ENCODE results near the gene CASS4. TPM values are rescaled to one million over a fixed set of nuclear protein-coding genes. Genes with fewer than 3 reads are reported as not detected.

The CASS4 gene
- total RNA-seq, 1 experiment from 2014 or later = not detected

- Histone ChIP-seq H2BK5ac (ENCODE audit: insufficient read length, low read length) (no peak overlapping the region), H3K4me2 (ENCODE audit: insufficient read depth, insufficient read length, low read length) (no peak overlapping the region), H3K4ac (ENCODE audit: low read depth, low read length) (no peak overlapping the region), H3K23ac (ENCODE audit: insufficient read length, low read depth, low read length) (no peak overlapping the region), H2BK20ac (ENCODE audit: low read depth, low read length, poor library complexity, severe bottlenecking) (no peak overlapping the region), H4K5ac (ENCODE audit: insufficient read length, low read depth, low read length) (no peak overlapping the region), H4K8ac (replicated peaks; ENCODE audit: insufficient read length, low read depth, low read length) (no peak overlapping the region), H2BK15ac (ENCODE audit: low read depth, low read length) (no peak overlapping the region), H3K14ac (ENCODE audit: insufficient read depth, low read length) (no peak overlapping the region), H2AK5ac (ENCODE audit: insufficient read length, low read length) (no peak overlapping the region), H2BK12ac (ENCODE audit: insufficient read length, low read depth, low read length) (no peak overlapping the region), H3K9ac (ENCODE audit: extremely low read depth, insufficient read length, low read length) (no peak overlapping the region), H3T11ph (ENCODE audit: low read length) (no peak overlapping the region), H3K27me3 (ENCODE audit: insufficient read depth, low read length) (no peaks in the 10 kb centered on the region), H2BK120ac (ENCODE audit: low read depth, low read length, poor library complexity, severe bottlenecking) (no peak overlapping the region), H3K23me2 (ENCODE audit: insufficient read length, low read depth, low read length, poor library complexity, severe bottlenecking) (no peaks in the 10 kb centered on the region), H4K91ac (ENCODE audit: insufficient read length, low read depth, low read length) (no peak overlapping the region), H4K20me1 (ENCODE audit: control insufficient read depth, insufficient read depth, insufficient read length) (no peaks in the 10 kb centered on the region), H3K79me1 (ENCODE audit: insufficient read depth, low read depth, low read length, poor library complexity, severe bottlenecking) (no peaks in the 10 kb centered on the region), H2AFZ (ENCODE audit: low read length) (no peak overlapping the region), H3K56ac (ENCODE audit: insufficient read length, low read depth, low read length) (no peak overlapping the region), H3K4me1 (ENCODE audit: insufficient read depth, low read length) (no peaks in the 10 kb centered on the region), H3K79me2 (ENCODE audit: insufficient read depth, low read length) (no peaks in the 10 kb centered on the region), H3K9me3 (ENCODE audit: control insufficient read depth, low read depth, low read length) (no peaks in the 10 kb centered on the region), H3K27ac (ENCODE audit: insufficient read length, low read depth, low read length) (no peak overlapping the region), H3K18ac (ENCODE audit: insufficient read length, low read depth, low read length) (no peak overlapping the region)
- H3K4me3 Mint-ChIP-seq = no peak overlapping the region
- peaks cover 5% of the 10 kb centered on the region in 2 experiments for H3K4me1 Mint-ChIP-seq
- no peak for DNase-seq
- H3K36me3 Mint-ChIP-seq (ENCODE audit: insufficient read depth in 1 of 3, low read depth in 3 of 3) = no peaks in the 10 kb centered on the region
- no peak overlapping the region for H3K27ac Mint-ChIP-seq
- H3K27me3 Mint-ChIP-seq (ENCODE audit: low read depth) = peaks cover 29% of the 10 kb centered on the region
- H3K9me3 Mint-ChIP-seq = no peaks in the 10 kb centered on the region
- TF ChIP-seq CTCF (conservative IDR thresholded peaks at IDR 0.05) = no peak
- WGBS (ENCODE audit: extremely low coverage, insufficient read length, low lambda C conversion rate) = no CpG with 5 or more reads among the region's 13 CpGs
Measured at GRCh38 chr20:56451056-56451765, 39.2 kb downstream of the CASS4 start.
